ENCODE results near the gene TFPT.
A peak's percentile ranks its signal among the peaks of the same experiment; 100 is the strongest.

Gene TFPT

GRCh38 chr19:54148158-54148557 is 32.7 kb upstream of the TFPT start:
- DNase-seq, result no peak

DNA sequence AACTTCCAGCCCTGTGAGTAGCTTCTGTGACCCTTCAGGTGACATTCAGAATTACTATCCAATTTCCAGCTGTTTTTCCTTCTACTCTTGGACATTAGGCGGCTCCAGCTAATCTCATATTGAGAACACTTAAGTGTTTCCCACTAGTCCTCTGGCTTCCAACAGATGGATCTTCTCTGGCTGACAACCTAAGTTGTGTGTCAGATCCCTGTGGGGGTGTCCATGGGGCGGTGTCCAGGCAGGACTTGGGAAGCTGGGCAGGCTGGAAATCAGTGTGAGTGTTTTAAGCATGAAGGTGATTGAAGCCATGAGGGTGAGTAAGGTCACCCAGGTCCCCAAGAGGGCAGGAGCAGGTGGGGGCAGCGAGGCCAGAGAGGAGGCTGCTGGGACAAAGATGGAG is 32.2 kb upstream of the TFPT start:
- DNase-seq, result no peak

- no peak for DNase-seq
These were observed 30.2 kb upstream of the TFPT start for GRCh38 chr19:54145541-54146158.

- DNase-seq, result no peak
These were observed 26.8 kb upstream of the TFPT start for GRCh38 chr19:54142166-54142780.

DNA sequence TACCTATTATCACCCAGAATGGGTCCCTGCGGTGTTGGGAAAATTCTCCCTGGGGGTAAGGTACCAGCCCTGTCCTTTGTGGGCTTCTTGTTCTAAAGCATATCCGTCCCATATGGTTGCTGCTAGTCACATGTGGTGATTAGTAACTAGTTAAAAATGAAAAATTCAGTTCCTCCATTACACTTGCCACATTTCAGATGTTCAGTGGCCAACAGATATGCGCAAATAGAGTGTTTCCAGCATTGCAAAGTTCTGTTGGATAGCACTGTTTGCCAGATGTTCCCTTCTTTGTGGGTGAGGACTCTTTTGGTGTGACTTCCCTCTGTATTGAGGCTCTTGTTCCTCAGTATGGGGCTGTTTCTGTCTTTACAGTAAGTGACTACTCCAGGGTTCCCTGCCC is 25.9 kb upstream of the TFPT start:
- no peak for DNase-seq

GRCh38 chr19:54138489-54139256 is 23.2 kb upstream of the TFPT start:
- no peak for DNase-seq

DNA sequence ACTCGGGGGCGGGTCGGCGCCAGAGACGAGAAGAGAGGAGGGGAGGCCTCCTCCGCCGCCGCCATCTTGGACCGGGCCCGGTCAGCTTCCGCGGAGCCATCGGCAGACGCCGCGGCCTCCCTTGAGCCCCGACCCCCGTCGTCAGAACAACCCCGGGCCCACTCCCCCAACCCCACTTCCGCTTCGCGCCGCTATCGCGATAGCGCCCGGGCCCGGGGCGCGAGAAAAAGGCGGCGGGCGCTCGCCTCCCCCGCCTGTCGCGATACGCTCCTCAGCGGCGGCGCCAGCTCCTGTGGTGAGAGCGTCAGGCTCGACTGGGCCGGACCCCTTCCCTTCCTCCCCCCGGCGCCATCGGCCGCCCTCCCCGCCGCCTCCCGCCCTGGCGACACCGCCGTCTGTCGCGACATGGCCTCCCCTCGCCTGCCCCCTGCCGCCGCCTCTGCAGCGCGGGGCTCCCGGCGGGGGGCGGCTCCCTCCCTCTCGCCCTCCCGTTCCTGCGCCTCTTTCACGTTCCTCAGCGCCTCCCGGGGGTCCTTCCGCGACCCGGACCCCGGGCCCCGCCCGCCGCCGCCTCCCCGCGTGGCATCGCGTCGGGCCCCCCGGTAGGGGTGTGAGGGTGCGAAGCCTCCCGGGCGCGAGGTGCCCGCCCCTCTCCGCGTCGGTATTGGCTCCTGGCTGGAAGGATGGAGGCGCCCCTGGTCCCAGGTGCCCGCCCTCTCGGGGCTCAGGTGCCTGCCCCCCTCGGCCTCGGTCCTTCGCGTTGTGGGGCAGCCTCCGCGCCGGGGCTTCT is 22.4 kb upstream of the TFPT start, which contains the start of gene CNOT3:
Gene CNOT3, plus strand, starts transcription at position 64 of the 790 bp plus-strand sequence. CDS start 5,217 bp downstream, outside the sequence.
- peak; percentile 39 for DNase-seq

- peak; percentile 98 for DNase-seq
These were observed 21.6 kb upstream of the TFPT start for GRCh38 chr19:54136864-54137698.

- DNase-seq, result no peak
These were observed 20.8 kb upstream of the TFPT start for GRCh38 chr19:54136086-54136863.

GRCh38 chr19:54133957-54134590 is 18.6 kb upstream of the TFPT start:
- no peak for DNase-seq

- DNase-seq, result no peak
These were observed 18.0 kb upstream of the TFPT start for GRCh38 chr19:54133312-54133956.

- DNase-seq, result no peak
These were observed 14.2 kb upstream of the TFPT start for GRCh38 chr19:54129617-54129996.

GRCh38 chr19:54128796-54129616 is 13.5 kb upstream of the TFPT start:
- no peak for DNase-seq

GRCh38 chr19:54128441-54128725 is 12.9 kb upstream of the TFPT start:
- no peak for DNase-seq

GRCh38 chr19:54127688-54128440 is 12.4 kb upstream of the TFPT start:
- DNase-seq, result no peak

- DNase-seq, result no peak
These were observed 10.3 kb upstream of the TFPT start for GRCh38 chr19:54125713-54126112.

- DNase-seq, result no peak
These were observed 8.9 kb upstream of the TFPT start for GRCh38 chr19:54124393-54124792.

DNA sequence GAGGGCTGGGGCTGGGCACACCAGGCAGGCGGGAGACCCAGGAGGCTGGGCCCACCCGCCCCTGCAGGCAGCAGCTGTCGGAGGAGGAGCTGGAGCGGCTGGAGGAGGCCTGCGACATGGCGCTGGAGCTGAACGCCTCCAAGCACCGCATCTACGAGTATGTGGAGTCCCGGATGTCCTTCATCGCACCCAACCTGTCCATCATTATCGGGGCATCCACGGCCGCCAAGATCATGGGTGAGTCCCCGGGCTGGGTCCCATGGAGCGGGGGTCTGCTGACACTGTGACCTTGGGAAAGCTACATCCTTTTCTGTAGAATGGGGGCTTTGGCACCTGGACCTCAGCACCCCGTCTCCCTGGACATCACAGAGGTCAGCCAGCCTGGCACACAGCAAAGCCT is 8.2 kb upstream of the TFPT start:
- no peak for DNase-seq

DNA sequence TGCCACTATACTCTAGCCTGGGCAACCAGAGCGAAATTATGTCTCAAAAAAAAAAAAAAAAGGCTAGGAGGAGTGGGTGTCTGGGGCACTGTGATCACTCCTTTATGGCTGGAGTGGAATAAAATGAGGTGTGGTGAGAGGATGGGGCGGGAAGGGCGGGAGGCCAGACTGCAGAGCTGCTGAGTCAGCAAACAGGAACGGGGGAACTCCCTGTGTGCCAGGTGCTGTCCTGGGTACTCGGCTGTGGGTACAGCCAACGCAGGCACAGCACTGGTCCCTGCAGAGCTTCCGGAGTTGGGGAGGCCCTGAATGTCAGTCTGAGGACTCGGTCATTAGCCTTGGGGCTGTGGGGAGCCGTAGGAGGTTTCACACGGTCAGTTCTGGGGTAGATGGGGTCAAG is 5.8 kb upstream of the TFPT start:
- DNase-seq, result no peak
